A673 (cell line): ENCODE data around the gene CCT2. TPM values are rescaled to one million over a fixed set of nuclear protein-coding genes. Genes with fewer than 3 reads are reported as not detected.

Source experiments
- BruUV-seq: library from RNA; stranded (reverse); fragments of 400-500 nt; replicated peaks from 2 replicates; lab custom pipeline; 2021; lab: Mats Ljungman, UMichigan
- CTCF ChIA-PET: fragments of 300-600 bp; sonication (Branson Sonifier 250); formaldehyde crosslinking; loops from one replicate; lab custom pipeline; 2022; ENCODE audit warnings: antibody characterized with exemption; lab: Charles Lee
- POLR2A ChIA-PET: fragments of 300-600 bp; sonication (Branson Sonifier 250); formaldehyde crosslinking; loops from one replicate; lab custom pipeline; 2022; ENCODE audit warnings: antibody characterized with exemption; ENCODE audit not compliant: low non-redundant PET; lab: Charles Lee
- DNase-seq: peaks from one replicate; pipeline ENCODE4 v3.0.0-alpha.2; 2015; ENCODE audit warnings: low spot score
- H3K27ac ChIP-seq: fragments of 200-600 bp; sonication (generic); 2 replicates; pipeline ENCODE4 v1.5.1; 2016; ENCODE audit warnings: mixed run types, low read depth, mild to moderate bottlenecking, mixed read lengths, antibody characterized with exemption, low read length; ENCODE audit not compliant: poor library complexity, severe bottlenecking
- H3K27me3 ChIP-seq: fragments of 200-600 bp; sonication (generic); replicated peaks from 2 replicates; pipeline ENCODE4 v1.6.1; 2017; ENCODE audit warnings: mixed run types, low read depth, mild to moderate bottlenecking, mixed read lengths, antibody characterized with exemption, low read length; ENCODE audit not compliant: insufficient read depth, poor library complexity
- H3K36me3 ChIP-seq: fragments of 200-600 bp; sonication (generic); 2 replicates; pipeline ENCODE4 v1.6.1; 2016; ENCODE audit warnings: mixed run types, mild to moderate bottlenecking, mixed read lengths, antibody characterized with exemption, low read length; ENCODE audit not compliant: insufficient read depth, poor library complexity, severe bottlenecking
- H3K4me1 ChIP-seq: fragments of 200-600 bp; sonication (generic); 2 replicates; pipeline ENCODE4 v1.6.1; 2017; ENCODE audit warnings: mixed run types, mild to moderate bottlenecking, mixed read lengths, antibody characterized with exemption, low read length; ENCODE audit not compliant: insufficient read depth, poor library complexity, severe bottlenecking
- H3K4me3 ChIP-seq: fragments of 200-600 bp; sonication (generic); 2 replicates; pipeline ENCODE4 v1.5.1; 2016; ENCODE audit warnings: low read depth, mixed run types, mild to moderate bottlenecking, mixed read lengths, low read length; ENCODE audit not compliant: poor library complexity, severe bottlenecking
- H3K9me3 ChIP-seq: fragments of 200-600 bp; sonication (generic); 2 replicates; pipeline ENCODE4 v1.6.1; 2016; ENCODE audit warnings: mixed run types, low read depth, mild to moderate bottlenecking, mixed read lengths, antibody characterized with exemption, low read length; ENCODE audit not compliant: poor library complexity, severe bottlenecking
- CTCF ChIP-seq: fragments of 300-800, 200-600 bp; sonication (generic); conservative IDR thresholded peaks from 2 replicates; pipeline ENCODE4 v1.5.1; 2017; ENCODE audit warnings: low read depth, mild to moderate bottlenecking, antibody characterized with exemption, low read length, moderate library complexity, mixed read lengths
- EZH2 ChIP-seq: fragments of 200-600 bp; sonication (generic); IDR thresholded peaks from 2 replicates; pipeline ENCODE4 v1.6.1; 2017; ENCODE audit warnings: borderline replicate concordance, low read depth, mild to moderate bottlenecking, mixed read lengths, antibody characterized with exemption, low read length; ENCODE audit not compliant: poor library complexity, severe bottlenecking
- intact Hi-C: fragments of 100-400 bp; cut with micrococcal nuclease; formaldehyde crosslinking; loops from one replicate; pipeline ENCODE4 v1.10.0; 2022; ENCODE audit not compliant: unreplicated experiment
- total RNA-seq: library from RNA; stranded (reverse); gene quantifications from 2 replicates; pipeline ENCODE4 v1.2.3, GENCODE V29; 2021

The CCT2 gene
- total RNA-seq, 1 experiment from 2014 or later = 566 TPM

- no peaks in the 10 kb centered on the region for H3K4me1 ChIP-seq
- ChIA-PET CTCF (no interaction called here), POLR2A (no interaction called here)
- no TSS peak for BruUV-seq
- H3K27ac ChIP-seq = no peak overlapping the region
- peaks cover 4% of the 10 kb centered on the region for H3K36me3 ChIP-seq
- no peaks in the 10 kb centered on the region for H3K27me3 ChIP-seq
- H3K9me3 ChIP-seq = peaks cover 12% of the 10 kb centered on the region
- intact Hi-C loops = no loop called here
- DNase-seq = no peak
- no peak overlapping the region for H3K4me3 ChIP-seq
- TF ChIP-seq EZH2 = no peak
These were observed 40.2 kb upstream of the CCT2 start for GRCh38 chr12:69545081-69545480.

GRCh38 chr12:69546693-69547438 lies 38.4 kb upstream of the CCT2 start:
- peaks cover 12% of the 10 kb centered on the region for H3K9me3 ChIP-seq
- ChIA-PET POLR2A (no interaction called here), CTCF (no interaction called here)
- TF ChIP-seq CTCF = no peak
- TF ChIP-seq EZH2 = no peak
- intact Hi-C loops = no loop called here
- peaks cover 4% of the 10 kb centered on the region for H3K36me3 ChIP-seq
- no peaks in the 10 kb centered on the region for H3K27me3 ChIP-seq
- no peak overlapping the region for H3K27ac ChIP-seq
- no peak for DNase-seq
- H3K4me1 ChIP-seq = no peaks in the 10 kb centered on the region
- no TSS peak for BruUV-seq
- no peak overlapping the region for H3K4me3 ChIP-seq

- POLR2A ChIA-PET = no interaction called here
- BruUV-seq = no TSS peak
These were observed 36.6 kb upstream of the CCT2 start for GRCh38 chr12:69548687-69549086.

More at GRCh38 chr12:69548687-69549086, 36.6 kb upstream of the CCT2 start:
- peaks cover under 1% of the 10 kb centered on the region for H3K4me1 ChIP-seq
- H3K27me3 ChIP-seq = no peaks in the 10 kb centered on the region
- H3K36me3 ChIP-seq = no peaks in the 10 kb centered on the region
- DNase-seq = no peak
- CTCF ChIA-PET = no interaction called here
- intact Hi-C loops = no loop called here
- TF ChIP-seq EZH2 = no peak
- TF ChIP-seq CTCF = no peak
- no peak overlapping the region for H3K27ac ChIP-seq
- peaks cover 9% of the 10 kb centered on the region for H3K9me3 ChIP-seq
- H3K4me3 ChIP-seq = no peak overlapping the region
